GM12878 (cell line): ENCODE results near the gene CST6. TPM values are rescaled to one million over a fixed set of nuclear protein-coding genes. Genes with fewer than 3 reads are reported as not detected.

Experiments
- ATAC-seq: fragments of 200-7000 bp; cut with Tn5 transposase; 3 replicates; pipeline ENCODE4 v1.9.1; 2020; ENCODE audit warnings: mild to moderate bottlenecking, moderate library complexity
- BruUV-seq: library from RNA; stranded (reverse); fragments of 400-500 nt; replicated peaks from 2 replicates; lab custom pipeline; 2021; lab: Mats Ljungman, UMichigan
- CTCF ChIA-PET: fragments of 300-600 bp; sonication (Branson Sonifier 250); formaldehyde crosslinking; extraction: SDS; loops from one replicate; lab custom pipeline; 2021; ENCODE audit warnings: inconsistent platforms; lab: Yijun Ruan, JAX
- POLR2A ChIA-PET: fragments of 350-600 bp; formaldehyde crosslinking; extraction: SDS; loops from one replicate; lab custom pipeline; 2021; ENCODE audit warnings: inconsistent platforms; lab: Charles Lee
- RAD21 ChIA-PET: fragments of 300-600 bp; sonication (Branson Sonifier 250); formaldehyde crosslinking; loops from one replicate; lab custom pipeline; 2023; ENCODE audit warnings: antibody characterized with exemption; ENCODE audit not compliant: unreplicated experiment; lab: Charles Lee
- SMC1A ChIA-PET: fragments of 300-600 bp; sonication (Branson Sonifier 250); formaldehyde crosslinking; loops from one replicate; lab custom pipeline; 2023; ENCODE audit not compliant: unreplicated experiment, uncharacterized antibody; lab: Charles Lee
- DNase-seq: peaks from one replicate; pipeline ENCODE4 v3.0.0-alpha.2; 2011; ENCODE audit warnings: low read depth, low spot score
- FAIRE-seq: peaks from 3 replicates; lab custom pipeline; 2011; peaks lifted over from hg19 to GRCh38; lab: Jason Lieb, UNC
- H2AFZ ChIP-seq: 2 replicates; pipeline ENCODE4 v1.6.0; 2011; ENCODE audit warnings: low read depth, low read length, control low read depth; ENCODE audit not compliant: control insufficient read depth
- H3K27ac ChIP-seq: 2 replicates; pipeline ENCODE4 v1.5.1; 2011; ENCODE audit warnings: control low read depth; ENCODE audit not compliant: control insufficient read depth, insufficient read depth
- H3K27me3 ChIP-seq, 2 experiments: replicated peaks in 1 of 2; 2 replicates each; pipeline versions ENCODE4 v1.6.0 to v1.6.1; 2011; ENCODE audit warnings: low read length in 1 of 2; ENCODE audit not compliant: control insufficient read depth in 2 of 2, insufficient read depth in 2 of 2
- H3K36me3 ChIP-seq, 2 experiments: 2 replicates each; pipeline ENCODE4 v1.5.1; 2011; ENCODE audit warnings: low read length in 1 of 2; ENCODE audit not compliant: control insufficient read depth in 2 of 2, insufficient read depth in 2 of 2
- H3K4me1 ChIP-seq: 2 replicates; pipeline ENCODE4 v1.6.1; 2011; ENCODE audit warnings: mild to moderate bottlenecking, low read length, moderate library complexity, mixed read lengths; ENCODE audit not compliant: control insufficient read depth, insufficient read depth
- H3K4me2 ChIP-seq: 2 replicates; pipeline ENCODE4 v1.6.0; 2011; ENCODE audit warnings: control low read depth; ENCODE audit not compliant: control insufficient read depth, insufficient read depth
- H3K4me3 ChIP-seq: fragments of 200-600 bp; sonication (generic); 2 replicates; pipeline ENCODE4 v1.5.1; 2016
- H3K79me2 ChIP-seq: 2 replicates; pipeline ENCODE4 v1.6.0; 2011; ENCODE audit warnings: low read length; ENCODE audit not compliant: control insufficient read depth, insufficient read depth
- H3K9ac ChIP-seq: 2 replicates; pipeline ENCODE4 v1.8.0; 2011; ENCODE audit warnings: low read length, control low read depth, mixed read lengths; ENCODE audit not compliant: control insufficient read depth, insufficient read depth
- H3K9me3 ChIP-seq: replicated peaks from 3 replicates; pipeline ENCODE4 v1.5.1; 2011; ENCODE audit warnings: mild to moderate bottlenecking, low read length; ENCODE audit not compliant: control insufficient read depth, insufficient read depth
- H4K20me1 ChIP-seq: 2 replicates; pipeline ENCODE4 v1.6.0; 2011; ENCODE audit not compliant: control insufficient read depth, insufficient read depth
- JUNB ChIP-seq: IDR thresholded peaks from 2 replicates; pipeline ENCODE4 v1.6.1; 2016; ENCODE audit warnings: antibody characterized with exemption, mild to moderate bottlenecking
- MYC ChIP-seq: IDR thresholded peaks from 2 replicates; pipeline ENCODE4 v1.6.1; 2011; ENCODE audit warnings: mild to moderate bottlenecking, low read length, moderate library complexity, inconsistent platforms; ENCODE audit not compliant: insufficient read depth, insufficient replicate concordance, insufficient read length, severe bottlenecking
- NFYA ChIP-seq: IDR thresholded peaks from 2 replicates; pipeline ENCODE4 v1.6.1; 2011; ENCODE audit warnings: low read depth, mild to moderate bottlenecking, low read length, improper control_type of control experiment, borderline replicate concordance
- RCOR1 ChIP-seq: conservative IDR thresholded peaks from 2 replicates; pipeline ENCODE4 v1.6.1; 2012; ENCODE audit warnings: low read depth, low read length, improper control_type of control experiment
- SUPT20H ChIP-seq: IDR thresholded peaks from 2 replicates; pipeline ENCODE4 v1.6.1; 2011; ENCODE audit warnings: low read depth, mild to moderate bottlenecking, low read length, moderate library complexity, borderline replicate concordance; ENCODE audit not compliant: control insufficient read depth
- TCF7 ChIP-seq: IDR thresholded peaks from 2 replicates; pipeline ENCODE4 v1.6.1; 2014; ENCODE audit warnings: antibody characterized with exemption, borderline replicate concordance
- WGBS: methylation state at CpG from one replicate; pipeline ENCODE4 v1.1.6; 2016; ENCODE audit warnings: low lambda C conversion rate; ENCODE audit not compliant: insufficient replicate concordance, insufficient coverage; ENCODE audit errors: missing lambda C conversion rate; 5-methylcytosine and 5-hydroxymethylcytosine counted together
- in situ Hi-C: fragments of 300-500 bp; cut with MboI; formaldehyde crosslinking; loops from 9 replicates; pipeline ENCODE4 v1.14.3; 2018; ENCODE audit warnings: mixed read lengths
- intact Hi-C: fragments of 100-400 bp; cut with micrococcal nuclease; formaldehyde crosslinking; loops from one replicate; pipeline ENCODE4 v1.14.2; 2022; ENCODE audit not compliant: unreplicated experiment
- polyA plus RNA-seq, 11 experiments: library from polyadenylated mRNA; depleted of rRNA in 4 of 11; unstranded in 6 of 11; stranded (reverse) in 5 of 11; fragments of >200 nt; fragmentation: Nextera tagmentation in 4 of 11; fragmentation: Illumina TruSeq in 1 of 11; extraction: Ambion mirVana in 4 of 11; extraction: Trizol in 1 of 11; gene quantifications; 1 replicate in 1 of 11; 2 replicates in 10 of 11; pipeline versions ENCODE4 v1.2.1 to v1.2.3, GENCODE V29; 2011 to 2016; ENCODE audit warnings: inconsistent platforms in 2 of 11, missing spikeins in 2 of 11, low read depth in 1 of 11
- total RNA-seq, 4 experiments: library from RNA; depleted of rRNA in 3 of 4; stranded (reverse); fragments of >200 nt in 3 of 4; fragmentation: Illumina TruSeq in 1 of 4; extraction: Trizol in 1 of 4; gene quantifications; 2 replicates each; pipeline versions ENCODE4 v1.2.1 to v1.2.3, GENCODE V29; 2013 to 2021
- TF ChIP-seq, protein P1 (sequence below): fragments of 450-650 bp; formaldehyde crosslinking; IDR thresholded peaks from 2 replicates; pipeline ENCODE4 v1.4.0; 2020; ENCODE audit warnings: mild to moderate bottlenecking, moderate library complexity
- TF ChIP-seq, protein P2 (sequence below): fragments of 450-650 bp; formaldehyde crosslinking; IDR thresholded peaks from 2 replicates; pipeline ENCODE4 v1.5.0; 2022; ENCODE audit warnings: mild to moderate bottlenecking, missing genetic modification characterization
- TF ChIP-seq, protein P3 (sequence below), 3 experiments: IDR thresholded peaks in 2 of 3; conservative IDR thresholded peaks in 1 of 3; 2 replicates each; pipeline ENCODE4 v1.5.1; 2011; ENCODE audit warnings: low read depth in 3 of 3, low read length in 3 of 3, mild to moderate bottlenecking in 3 of 3, control low read depth in 2 of 3, moderate library complexity in 2 of 3, inconsistent platforms in 1 of 3, mixed read lengths in 1 of 3; ENCODE audit not compliant: control insufficient read depth in 2 of 3, insufficient read depth in 1 of 3; ENCODE audit errors: extremely low read depth in 1 of 3
- TF ChIP-seq, protein P4 (sequence below): IDR thresholded peaks from 2 replicates; pipeline ENCODE4 v1.6.1; 2011; ENCODE audit warnings: low read depth, mild to moderate bottlenecking, low read length, moderate library complexity, borderline replicate concordance; ENCODE audit errors: extremely low read depth

The CST6 gene
- total and polyA plus RNA-seq, 10 of the 15 experiments (the other 5 are each of a cell fraction or from before 2014, with no cell fraction given) = not detected

DNA sequence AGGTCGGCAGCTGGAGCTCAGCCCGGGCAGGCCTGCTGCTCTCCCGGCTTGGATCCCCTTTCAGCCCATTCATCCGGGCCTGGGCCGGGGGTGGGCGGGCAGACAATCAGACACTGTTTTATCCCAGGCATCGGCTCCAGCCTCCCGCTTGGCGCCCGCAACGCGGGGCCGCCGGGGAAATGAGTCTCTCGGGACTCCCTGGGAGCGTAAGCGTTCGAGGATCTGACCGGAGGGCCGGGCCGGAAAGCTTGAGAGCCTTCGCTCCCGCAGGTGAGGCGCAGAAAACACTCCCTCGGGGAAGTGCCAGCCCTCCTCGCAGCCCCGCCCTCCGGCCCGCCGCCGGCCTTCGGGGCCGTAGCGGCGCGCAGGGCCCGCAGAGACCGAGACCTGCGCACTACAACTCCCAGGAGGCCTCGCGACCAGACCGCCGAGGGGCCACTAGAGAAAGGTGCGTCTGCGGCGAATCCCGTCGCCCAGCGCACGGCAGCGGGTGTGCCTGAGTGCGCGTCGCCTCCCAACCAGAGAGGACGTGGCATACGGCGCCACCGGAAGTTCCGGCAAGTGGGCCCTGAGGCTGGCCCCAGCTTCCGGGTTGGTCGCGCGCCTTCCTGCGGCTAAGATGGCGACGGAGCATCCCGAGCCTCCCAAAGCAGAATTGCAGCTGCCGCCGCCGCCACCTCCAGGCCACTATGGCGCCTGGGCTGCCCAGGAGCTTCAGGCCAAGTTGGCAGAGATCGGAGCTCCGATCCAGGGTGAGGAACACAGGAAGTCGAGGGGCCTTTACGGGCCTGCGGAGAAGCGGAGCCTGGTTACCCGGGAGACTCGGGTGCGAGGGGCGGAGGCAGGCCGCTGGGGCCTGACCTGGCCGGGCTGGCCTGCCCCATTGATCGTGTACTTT is 40.2 kb downstream of the CST6 start, which contains the start of gene SF3B2:
TSS of gene SF3B2 (plus strand) at position 599 of the 898 bp plus-strand sequence. CDS start at position 620, 21 bp downstream.
- DNase-seq (peak; percentile 96), FAIRE-seq (peak; percentile 98), ATAC-seq (peak; percentile 98)
- Histone ChIP-seq H3K36me3 (peaks cover 9 to 21% of the 10 kb centered on the region in 2 experiments), H2AFZ (peak within 1 kb of the TSS; percentile 82), H3K27ac (peak within 1 kb of the TSS; percentile 82), H3K4me2 (peak within 1 kb of the TSS; percentile 89), H3K79me2 (peaks cover 27% of the 10 kb centered on the region), H3K4me1 (peaks cover 15% of the 10 kb centered on the region), H3K9ac (peak within 1 kb of the TSS; percentile 94), H3K4me3 (peak within 1 kb of the TSS; percentile 98), H4K20me1 (no peaks in the 10 kb centered on the region), H3K9me3 (no peaks in the 10 kb centered on the region), H3K27me3 (no peaks in the 10 kb centered on the region)
- no TSS peak for BruUV-seq
- ChIA-PET POLR2A (interaction anchor here (0.6 to 3.5 kb wide), 18 partner anchors 10 to 236 kb away, joined by 3 to 25 read pairs (median 6); partner anchors contain the start of genes BANF1, CCDC85B, EIF1AD and FIBP), CTCF (interaction anchor here (1.0 to 6.4 kb wide), 13 partner anchors 7 to 204 kb away, joined by 3 to 94 read pairs (median 6); partner anchors contain the start of gene MUS81), RAD21 (interaction anchor here (0.5 to 3.5 kb wide), 11 partner anchors 11 to 170 kb away, joined by 3 to 27 read pairs (median 4); partner anchors contain the start of genes CCDC85B and PACS1), SMC1A (interaction anchor here (0.5 to 4.9 kb wide), 13 partner anchors 11 to 260 kb away, joined by 3 to 29 read pairs (median 3); partner anchors contain the start of gene MUS81)
- in situ Hi-C loops (no loop called here), intact Hi-C loops (loop anchor here (5.0 kb wide), 1 partner anchor 195 kb away; the partner anchor contains the start of gene CFL1)
- 1% methylated on average over 77 of the region's 84 CpGs for WGBS
- TF ChIP-seq MYC (no peak), RCOR1 (no peak), TCF7 (no peak), SUPT20H (no peak), NFYA (no peak), JUNB (no peak)
- TF ChIP-seq, protein P1, sequence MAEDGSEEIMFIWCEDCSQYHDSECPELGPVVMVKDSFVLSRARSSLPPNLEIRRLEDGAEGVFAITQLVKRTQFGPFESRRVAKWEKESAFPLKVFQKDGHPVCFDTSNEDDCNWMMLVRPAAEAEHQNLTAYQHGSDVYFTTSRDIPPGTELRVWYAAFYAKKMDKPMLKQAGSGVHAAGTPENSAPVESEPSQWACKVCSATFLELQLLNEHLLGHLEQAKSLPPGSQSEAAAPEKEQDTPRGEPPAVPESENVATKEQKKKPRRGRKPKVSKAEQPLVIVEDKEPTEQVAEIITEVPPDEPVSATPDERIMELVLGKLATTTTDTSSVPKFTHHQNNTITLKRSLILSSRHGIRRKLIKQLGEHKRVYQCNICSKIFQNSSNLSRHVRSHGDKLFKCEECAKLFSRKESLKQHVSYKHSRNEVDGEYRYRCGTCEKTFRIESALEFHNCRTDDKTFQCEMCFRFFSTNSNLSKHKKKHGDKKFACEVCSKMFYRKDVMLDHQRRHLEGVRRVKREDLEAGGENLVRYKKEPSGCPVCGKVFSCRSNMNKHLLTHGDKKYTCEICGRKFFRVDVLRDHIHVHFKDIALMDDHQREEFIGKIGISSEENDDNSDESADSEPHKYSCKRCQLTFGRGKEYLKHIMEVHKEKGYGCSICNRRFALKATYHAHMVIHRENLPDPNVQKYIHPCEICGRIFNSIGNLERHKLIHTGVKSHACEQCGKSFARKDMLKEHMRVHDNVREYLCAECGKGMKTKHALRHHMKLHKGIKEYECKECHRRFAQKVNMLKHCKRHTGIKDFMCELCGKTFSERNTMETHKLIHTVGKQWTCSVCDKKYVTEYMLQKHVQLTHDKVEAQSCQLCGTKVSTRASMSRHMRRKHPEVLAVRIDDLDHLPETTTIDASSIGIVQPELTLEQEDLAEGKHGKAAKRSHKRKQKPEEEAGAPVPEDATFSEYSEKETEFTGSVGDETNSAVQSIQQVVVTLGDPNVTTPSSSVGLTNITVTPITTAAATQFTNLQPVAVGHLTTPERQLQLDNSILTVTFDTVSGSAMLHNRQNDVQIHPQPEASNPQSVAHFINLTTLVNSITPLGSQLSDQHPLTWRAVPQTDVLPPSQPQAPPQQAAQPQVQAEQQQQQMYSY (CRISPR knock-in tag) = no peak
- TF ChIP-seq, protein P2, sequence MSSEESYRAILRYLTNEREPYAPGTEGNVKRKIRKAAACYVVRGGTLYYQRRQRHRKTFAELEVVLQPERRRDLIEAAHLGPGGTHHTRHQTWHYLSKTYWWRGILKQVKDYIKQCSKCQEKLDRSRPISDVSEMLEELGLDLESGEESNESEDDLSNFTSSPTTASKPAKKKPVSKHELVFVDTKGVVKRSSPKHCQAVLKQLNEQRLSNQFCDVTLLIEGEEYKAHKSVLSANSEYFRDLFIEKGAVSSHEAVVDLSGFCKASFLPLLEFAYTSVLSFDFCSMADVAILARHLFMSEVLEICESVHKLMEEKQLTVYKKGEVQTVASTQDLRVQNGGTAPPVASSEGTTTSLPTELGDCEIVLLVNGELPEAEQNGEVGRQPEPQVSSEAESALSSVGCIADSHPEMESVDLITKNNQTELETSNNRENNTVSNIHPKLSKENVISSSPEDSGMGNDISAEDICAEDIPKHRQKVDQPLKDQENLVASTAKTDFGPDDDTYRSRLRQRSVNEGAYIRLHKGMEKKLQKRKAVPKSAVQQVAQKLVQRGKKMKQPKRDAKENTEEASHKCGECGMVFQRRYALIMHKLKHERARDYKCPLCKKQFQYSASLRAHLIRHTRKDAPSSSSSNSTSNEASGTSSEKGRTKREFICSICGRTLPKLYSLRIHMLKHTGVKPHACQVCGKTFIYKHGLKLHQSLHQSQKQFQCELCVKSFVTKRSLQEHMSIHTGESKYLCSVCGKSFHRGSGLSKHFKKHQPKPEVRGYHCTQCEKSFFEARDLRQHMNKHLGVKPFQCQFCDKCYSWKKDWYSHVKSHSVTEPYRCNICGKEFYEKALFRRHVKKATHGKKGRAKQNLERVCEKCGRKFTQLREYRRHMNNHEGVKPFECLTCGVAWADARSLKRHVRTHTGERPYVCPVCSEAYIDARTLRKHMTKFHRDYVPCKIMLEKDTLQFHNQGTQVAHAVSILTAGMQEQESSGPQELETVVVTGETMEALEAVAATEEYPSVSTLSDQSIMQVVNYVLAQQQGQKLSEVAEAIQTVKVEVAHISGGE (CRISPR knock-in tag) = no peak
- TF ChIP-seq, protein P3, sequence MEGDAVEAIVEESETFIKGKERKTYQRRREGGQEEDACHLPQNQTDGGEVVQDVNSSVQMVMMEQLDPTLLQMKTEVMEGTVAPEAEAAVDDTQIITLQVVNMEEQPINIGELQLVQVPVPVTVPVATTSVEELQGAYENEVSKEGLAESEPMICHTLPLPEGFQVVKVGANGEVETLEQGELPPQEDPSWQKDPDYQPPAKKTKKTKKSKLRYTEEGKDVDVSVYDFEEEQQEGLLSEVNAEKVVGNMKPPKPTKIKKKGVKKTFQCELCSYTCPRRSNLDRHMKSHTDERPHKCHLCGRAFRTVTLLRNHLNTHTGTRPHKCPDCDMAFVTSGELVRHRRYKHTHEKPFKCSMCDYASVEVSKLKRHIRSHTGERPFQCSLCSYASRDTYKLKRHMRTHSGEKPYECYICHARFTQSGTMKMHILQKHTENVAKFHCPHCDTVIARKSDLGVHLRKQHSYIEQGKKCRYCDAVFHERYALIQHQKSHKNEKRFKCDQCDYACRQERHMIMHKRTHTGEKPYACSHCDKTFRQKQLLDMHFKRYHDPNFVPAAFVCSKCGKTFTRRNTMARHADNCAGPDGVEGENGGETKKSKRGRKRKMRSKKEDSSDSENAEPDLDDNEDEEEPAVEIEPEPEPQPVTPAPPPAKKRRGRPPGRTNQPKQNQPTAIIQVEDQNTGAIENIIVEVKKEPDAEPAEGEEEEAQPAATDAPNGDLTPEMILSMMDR (IDR thresholded peaks at IDR 0.05 in 2 of 3, conservative IDR thresholded peaks at IDR 0.05 in 1 of 3; ENCODE audit: control insufficient read depth in 2 of 3, extremely low read depth in 1 of 3, insufficient read depth in 1 of 3, low read depth in 3 of 3, low read length in 3 of 3) = no peak
- TF ChIP-seq, protein P4, sequence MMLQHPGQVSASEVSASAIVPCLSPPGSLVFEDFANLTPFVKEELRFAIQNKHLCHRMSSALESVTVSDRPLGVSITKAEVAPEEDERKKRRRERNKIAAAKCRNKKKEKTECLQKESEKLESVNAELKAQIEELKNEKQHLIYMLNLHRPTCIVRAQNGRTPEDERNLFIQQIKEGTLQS = no peak
